Neural cell (in vitro differentiated cells): ENCODE data around the gene FANCD2OS.
"Not testable (repeated sequence)": the region's sequence is repeated elsewhere in the genome, so short reads cannot be mapped to it uniquely, and the experiment has no call there.

Experiments used
- CTCF ChIP-seq: fragments of 450-650 bp; IDR thresholded peaks from 2 replicates; pipeline ENCODE4 v1.5.1; 2014; ENCODE audit warnings: antibody characterized with exemption, mild to moderate bottlenecking, moderate library complexity; ENCODE audit not compliant: poor library complexity, severe bottlenecking
- EP300 ChIP-seq: fragments of 450-650 bp; conservative IDR thresholded peaks from 2 replicates; pipeline ENCODE4 v1.6.1; 2014; ENCODE audit warnings: antibody characterized with exemption, mild to moderate bottlenecking, moderate library complexity; ENCODE audit not compliant: poor library complexity, severe bottlenecking
- SMC3 ChIP-seq: fragments of 450-650 bp; conservative IDR thresholded peaks from 2 replicates; pipeline ENCODE4 v1.6.1; 2014; ENCODE audit warnings: antibody characterized with exemption, mild to moderate bottlenecking, moderate library complexity; ENCODE audit not compliant: poor library complexity

GRCh38 chr3:10135872-10136271, 27.8 kb upstream of the FANCD2OS start:
- not testable (repeated sequence) for TF ChIP-seq CTCF, EP300, SMC3
